Astrocyte (in vitro differentiated cells and primary cell): ENCODE measurements around the gene NME3.

Experiments
- CTCF ChIP-seq: IDR thresholded peaks from 2 replicates; pipeline ENCODE4 v1.5.1; 2011; ENCODE audit warnings: low read depth, mild to moderate bottlenecking, inconsistent platforms, low read length, moderate library complexity; ENCODE audit not compliant: insufficient read depth
- EZH2 ChIP-seq: IDR thresholded peaks from 2 replicates; pipeline ENCODE4 v1.6.1; 2012; ENCODE audit warnings: mild to moderate bottlenecking, low read length, inconsistent platforms; ENCODE audit not compliant: insufficient read depth

DNA sequence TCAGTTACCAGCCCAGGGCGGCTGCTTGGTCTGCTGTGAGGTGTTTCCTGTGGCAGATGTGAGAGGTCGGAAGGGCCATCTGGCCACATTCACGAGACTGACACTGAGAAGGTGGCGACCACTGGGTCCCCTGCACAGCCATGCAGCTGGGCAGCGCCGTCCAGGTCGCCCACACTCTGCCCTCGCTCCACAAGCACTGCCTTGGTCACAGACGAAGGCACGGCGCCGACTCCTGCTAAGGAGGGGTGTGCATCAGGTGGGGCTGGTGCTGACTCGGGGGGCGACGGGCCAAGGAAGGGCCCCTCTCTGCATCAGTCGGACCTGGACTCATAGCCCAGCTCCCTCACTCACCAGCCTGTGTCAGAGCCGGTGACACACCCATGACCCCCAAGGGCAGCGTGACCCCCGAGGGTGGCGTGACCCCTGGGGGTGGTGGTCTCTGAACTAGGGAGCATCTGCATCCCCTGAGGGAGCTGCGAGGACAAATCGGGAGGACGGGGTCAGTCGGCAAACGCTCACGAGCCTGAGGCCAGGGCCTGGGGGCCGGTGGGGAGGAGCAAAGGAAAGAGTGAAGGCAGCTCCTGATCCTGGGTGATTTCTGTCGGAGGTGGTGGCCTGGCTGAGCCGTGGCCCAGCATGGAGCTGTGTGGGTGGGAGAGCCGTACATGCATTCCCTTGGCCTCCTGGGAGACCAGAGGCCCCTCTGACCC is 30.4 kb downstream of the NME3 start:
- TF ChIP-seq CTCF (no peak), EZH2 (no peak)
